Measurements from ENCODE around the gene DNAJB5. TPM values are rescaled to one million over a fixed set of nuclear protein-coding genes. Genes with fewer than 3 reads are reported as not detected.

DNAJB5 gene
- polyA plus RNA-seq, 1 of the 3 experiments (the other 2 are of a cell fraction): 3.3 TPM

DNA sequence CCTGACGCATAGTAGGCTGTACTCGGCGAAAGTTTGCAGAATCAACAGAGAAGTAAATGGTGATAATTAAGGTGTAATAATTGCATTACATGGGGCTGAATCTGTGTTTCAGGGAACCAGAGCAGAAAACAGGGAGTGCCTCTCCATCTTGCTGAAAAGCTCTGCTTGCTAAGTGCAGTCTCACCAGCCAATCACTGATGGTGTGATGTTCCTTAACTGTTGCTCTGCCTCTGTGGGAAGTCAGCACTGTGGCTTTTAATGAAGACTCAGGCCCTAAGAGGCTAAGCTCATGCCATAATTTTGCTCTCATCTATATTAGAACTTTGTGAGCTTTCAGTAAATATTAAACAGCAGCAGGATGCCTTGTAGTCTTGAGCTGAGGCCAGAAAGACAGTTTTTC lies 27.0 kb upstream of the DNAJB5 start:
- Histone ChIP-seq H3K79me2 (ENCODE audit: insufficient read depth) (no peaks in the 10 kb centered on the region), H3K27me3 (ENCODE audit: insufficient read depth) (peaks cover 58% of the 10 kb centered on the region), H3K4me2 (no peak overlapping the region), H3K4me1 (ENCODE audit: control insufficient read depth in 1 of 2, insufficient read depth in 2 of 2, low read depth in 1 of 2, low read length in 1 of 2) (peaks cover 0 to under 1% of the 10 kb centered on the region in 2 experiments; a peak in 1 of 4 replicates), H3K9me3 (no peaks in the 10 kb centered on the region), H3K9ac (no peak overlapping the region), H3K4me3 (ENCODE audit: low read depth in 2 of 2, low read length in 1 of 2) (no peak overlapping the region), H3F3A (replicated peaks; ENCODE audit: insufficient read depth) (no peaks in the 10 kb centered on the region), H3K36me3 (replicated peaks in 1 of 2; ENCODE audit: control insufficient read depth in 1 of 2, insufficient read depth in 2 of 2, low read length in 1 of 2) (no peaks in the 10 kb centered on the region), H2AFZ (ENCODE audit: low read depth) (no peak overlapping the region), H3K9me2 (no peaks in the 10 kb centered on the region), H3K27ac (ENCODE audit: low read depth in 2 of 2, low read length in 1 of 2) (no peak overlapping the region), H4K20me1 (ENCODE audit: insufficient read depth) (no peaks in the 10 kb centered on the region)
- ChIA-PET POLR2A (no interaction called here), CTCF (interaction anchor here (0.8 to 5.7 kb wide), 6 partner anchors 9 to 201 kb away, joined by 3 to 25 read pairs (median 6); no protein-coding TSS in a partner anchor)
- 65% methylated on average over 3 of the region's 3 CpGs for WGBS (ENCODE audit: low lambda C conversion rate)
- DNase-seq: no peak
- no peak for TF ChIP-seq NFIC (IDR thresholded peaks at IDR 0.05; ENCODE audit: borderline replicate concordance)
- no peak for TF ChIP-seq EZH2phosphoT487 (IDR thresholded peaks at IDR 0.05; ENCODE audit: borderline replicate concordance, low read depth)
- TF ChIP-seq SIN3A (IDR thresholded peaks at IDR 0.05; ENCODE audit: borderline replicate concordance, low read depth, low read length): no peak
- no peak for TF ChIP-seq TEAD4 (IDR thresholded peaks at IDR 0.05; ENCODE audit: borderline replicate concordance, insufficient read depth)
- TF ChIP-seq, protein P1, sequence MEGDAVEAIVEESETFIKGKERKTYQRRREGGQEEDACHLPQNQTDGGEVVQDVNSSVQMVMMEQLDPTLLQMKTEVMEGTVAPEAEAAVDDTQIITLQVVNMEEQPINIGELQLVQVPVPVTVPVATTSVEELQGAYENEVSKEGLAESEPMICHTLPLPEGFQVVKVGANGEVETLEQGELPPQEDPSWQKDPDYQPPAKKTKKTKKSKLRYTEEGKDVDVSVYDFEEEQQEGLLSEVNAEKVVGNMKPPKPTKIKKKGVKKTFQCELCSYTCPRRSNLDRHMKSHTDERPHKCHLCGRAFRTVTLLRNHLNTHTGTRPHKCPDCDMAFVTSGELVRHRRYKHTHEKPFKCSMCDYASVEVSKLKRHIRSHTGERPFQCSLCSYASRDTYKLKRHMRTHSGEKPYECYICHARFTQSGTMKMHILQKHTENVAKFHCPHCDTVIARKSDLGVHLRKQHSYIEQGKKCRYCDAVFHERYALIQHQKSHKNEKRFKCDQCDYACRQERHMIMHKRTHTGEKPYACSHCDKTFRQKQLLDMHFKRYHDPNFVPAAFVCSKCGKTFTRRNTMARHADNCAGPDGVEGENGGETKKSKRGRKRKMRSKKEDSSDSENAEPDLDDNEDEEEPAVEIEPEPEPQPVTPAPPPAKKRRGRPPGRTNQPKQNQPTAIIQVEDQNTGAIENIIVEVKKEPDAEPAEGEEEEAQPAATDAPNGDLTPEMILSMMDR (IDR thresholded peaks at IDR 0.05): no peak
- TF ChIP-seq, protein P2, sequence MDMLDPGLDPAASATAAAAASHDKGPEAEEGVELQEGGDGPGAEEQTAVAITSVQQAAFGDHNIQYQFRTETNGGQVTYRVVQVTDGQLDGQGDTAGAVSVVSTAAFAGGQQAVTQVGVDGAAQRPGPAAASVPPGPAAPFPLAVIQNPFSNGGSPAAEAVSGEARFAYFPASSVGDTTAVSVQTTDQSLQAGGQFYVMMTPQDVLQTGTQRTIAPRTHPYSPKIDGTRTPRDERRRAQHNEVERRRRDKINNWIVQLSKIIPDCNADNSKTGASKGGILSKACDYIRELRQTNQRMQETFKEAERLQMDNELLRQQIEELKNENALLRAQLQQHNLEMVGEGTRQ (IDR thresholded peaks at IDR 0.05; ENCODE audit: borderline replicate concordance, low read depth, low read length): no peak

DNA sequence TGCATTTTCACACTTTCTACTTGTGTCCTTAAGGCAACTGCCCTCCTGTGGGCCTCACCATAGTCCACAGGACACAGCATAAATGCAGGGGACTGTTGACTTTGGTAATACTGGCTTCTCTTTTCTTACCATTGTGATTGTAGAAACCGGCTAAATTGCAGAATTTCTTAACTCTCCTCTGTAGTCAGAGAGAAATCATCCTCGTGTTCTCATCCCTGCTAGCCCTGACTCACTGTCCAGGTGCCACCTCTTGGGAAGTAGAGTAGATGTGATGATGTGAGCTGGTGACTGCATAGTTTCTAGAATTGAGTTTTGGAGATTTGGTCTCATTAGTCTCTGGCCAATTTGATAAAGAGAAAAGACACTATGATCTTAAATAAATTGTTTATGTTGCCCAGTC lies 26.0 kb upstream of the DNAJB5 start:
- H3K27ac ChIP-seq (ENCODE audit: low read depth in 2 of 2, low read length in 1 of 2): no peak overlapping the region
- POLR2A ChIA-PET: no interaction called here
- 40% methylated on average over 2 of the region's 2 CpGs for WGBS (ENCODE audit: low lambda C conversion rate)

More for the DNA sequence above, 26.0 kb upstream of the DNAJB5 start:
- DNase-seq: no peak
- Histone ChIP-seq H2AFZ (ENCODE audit: low read depth) (no peak overlapping the region), H3K79me2 (ENCODE audit: insufficient read depth) (no peaks in the 10 kb centered on the region), H3K4me1 (ENCODE audit: control insufficient read depth in 1 of 2, insufficient read depth in 2 of 2, low read depth in 1 of 2, low read length in 1 of 2) (no peaks in the 10 kb centered on the region), H3K4me2 (no peak overlapping the region), H3F3A (replicated peaks; ENCODE audit: insufficient read depth) (no peaks in the 10 kb centered on the region), H3K27me3 (ENCODE audit: insufficient read depth) (peaks cover 53% of the 10 kb centered on the region), H3K9me3 (no peaks in the 10 kb centered on the region), H3K36me3 (replicated peaks in 1 of 2; ENCODE audit: control insufficient read depth in 1 of 2, insufficient read depth in 2 of 2, low read length in 1 of 2) (no peaks in the 10 kb centered on the region), H4K20me1 (ENCODE audit: insufficient read depth) (no peaks in the 10 kb centered on the region), H3K9me2 (no peaks in the 10 kb centered on the region), H3K4me3 (ENCODE audit: low read depth in 2 of 2, low read length in 1 of 2) (no peak overlapping the region), H3K9ac (no peak overlapping the region)
- TF ChIP-seq FOSL2 (IDR thresholded peaks at IDR 0.05; ENCODE audit: borderline replicate concordance, low read depth) (no peak), FOXJ3 (CRISPR knock-in tag; IDR thresholded peaks at IDR 0.05) (no peak), TCF12 (IDR thresholded peaks at IDR 0.05) (no peak), GABPA (IDR thresholded peaks at IDR 0.05; ENCODE audit: low read depth) (no peak), RAD21 (IDR thresholded peaks at IDR 0.05; ENCODE audit: low read length) (no peak), RXRA (IDR thresholded peaks at IDR 0.05; ENCODE audit: borderline replicate concordance, low read depth) (no peak)
- TF ChIP-seq, protein P3, sequence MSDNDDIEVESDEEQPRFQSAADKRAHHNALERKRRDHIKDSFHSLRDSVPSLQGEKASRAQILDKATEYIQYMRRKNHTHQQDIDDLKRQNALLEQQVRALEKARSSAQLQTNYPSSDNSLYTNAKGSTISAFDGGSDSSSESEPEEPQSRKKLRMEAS (IDR thresholded peaks at IDR 0.05; ENCODE audit: low read depth): no peak
- TF ChIP-seq, protein P1 (IDR thresholded peaks at IDR 0.05): no peak
- CTCF ChIA-PET: interaction anchor here (5.7 kb wide), 1 partner anchor 21 kb away, joined by 25 read pairs; no protein-coding TSS in a partner anchor
